ENCODE data around the gene CCDC142. TPM values are rescaled to one million over a fixed set of nuclear protein-coding genes. Genes with fewer than 3 reads are reported as not detected.

The CCDC142 gene
- total and polyA plus RNA-seq, 10 of the 15 experiments (the other 5 are each of a cell fraction or from before 2014, with no cell fraction given) = 0.93 to 16.9 (median 9.0) TPM

- Histone ChIP-seq H3K79me2 (ENCODE audit: control insufficient read depth, insufficient read depth, low read length) (peaks cover 10% of the 10 kb centered on the region), H3K9ac (ENCODE audit: control insufficient read depth, insufficient read depth, low read length) (no peak overlapping the region), H3K4me1 (ENCODE audit: control insufficient read depth, insufficient read depth, low read length) (0 out of 2 replicates have a peak, but pooled peaks cover 6% of the 10 kb centered on the region), H3K4me3 (no peak overlapping the region), H2AFZ (ENCODE audit: control insufficient read depth, low read depth, low read length) (no peak overlapping the region), H3K36me3 (ENCODE audit: control insufficient read depth in 2 of 2, insufficient read depth in 2 of 2, low read length in 1 of 2) (peaks cover 0 to 3% of the 10 kb centered on the region in 2 experiments; a peak in 2 of 4 replicates), H4K20me1 (ENCODE audit: control insufficient read depth, insufficient read depth) (no peaks in the 10 kb centered on the region), H3K27ac (ENCODE audit: control insufficient read depth, insufficient read depth) (no peak overlapping the region), H3K27me3 (replicated peaks in 1 of 2; ENCODE audit: control insufficient read depth in 2 of 2, insufficient read depth in 2 of 2, low read length in 1 of 2) (no peaks in the 10 kb centered on the region), H3K9me3 (replicated peaks; ENCODE audit: control insufficient read depth, insufficient read depth, low read length) (no peaks in the 10 kb centered on the region), H3K4me2 (ENCODE audit: control insufficient read depth, insufficient read depth) (no peak overlapping the region)
- POLR2A ChIA-PET = interaction anchor here (0.6 to 1.6 kb wide), 6 partner anchors 8 to 112 kb away, joined by 3 to 5 read pairs (median 3); partner anchors contain the start of genes CCDC142 and MOGS
- DNase-seq (ENCODE audit: low read depth, low spot score) = no peak
- SMC1A ChIA-PET (ENCODE audit: uncharacterized antibody, unreplicated experiment) = interaction anchor here (0.6 to 2.4 kb wide), 7 partner anchors 8 to 225 kb away, joined by 3 to 11 read pairs (median 3); partner anchors contain the start of genes CCDC142, PCGF1 and TTC31
- RAD21 ChIA-PET (ENCODE audit: unreplicated experiment) = interaction anchor here (1.0 to 1.2 kb wide), 2 partner anchors 16 to 225 kb away, joined by 3 to 4 read pairs; partner anchors contain the start of gene WBP1
- no peak for FAIRE-seq
- ATAC-seq = no peak
- CTCF ChIA-PET = interaction anchor here (0.7 to 2.6 kb wide), 5 partner anchors 8 to 225 kb away, joined by 3 to 10 read pairs (median 3); partner anchors contain the start of genes C2orf81, CCDC142, TTC31 and WBP1
- 91% methylated on average over 6 of the region's 6 CpGs for WGBS (ENCODE audit: insufficient coverage, insufficient replicate concordance, low lambda C conversion rate, missing lambda C conversion rate)
- TF ChIP-seq SREBF1 (IDR thresholded peaks at IDR 0.05; ENCODE audit: low read length) (no peak), PAX8 (IDR thresholded peaks at IDR 0.05) (no peak), NFXL1 (IDR thresholded peaks at IDR 0.05; ENCODE audit: borderline replicate concordance) (no peak), NFYB (IDR thresholded peaks at IDR 0.05; ENCODE audit: insufficient read depth, low read depth, low read length) (no peak), FOS (IDR thresholded peaks at IDR 0.05; ENCODE audit: borderline replicate concordance, extremely low read depth, insufficient read length) (no peak), MXI1 (IDR thresholded peaks at IDR 0.05; ENCODE audit: low read depth, low read length) (no peak), POLR2AphosphoS5 (IDR thresholded peaks at IDR 0.05; ENCODE audit: low read length) (no peak), GABPA (IDR thresholded peaks at IDR 0.05; ENCODE audit: low read depth) (no peak), SMAD1 (IDR thresholded peaks at IDR 0.05; ENCODE audit: low read depth, partially characterized antibody) (no peak), HCFC1 (IDR thresholded peaks at IDR 0.05; ENCODE audit: low read length) (no peak)
- TF ChIP-seq, protein P1, sequence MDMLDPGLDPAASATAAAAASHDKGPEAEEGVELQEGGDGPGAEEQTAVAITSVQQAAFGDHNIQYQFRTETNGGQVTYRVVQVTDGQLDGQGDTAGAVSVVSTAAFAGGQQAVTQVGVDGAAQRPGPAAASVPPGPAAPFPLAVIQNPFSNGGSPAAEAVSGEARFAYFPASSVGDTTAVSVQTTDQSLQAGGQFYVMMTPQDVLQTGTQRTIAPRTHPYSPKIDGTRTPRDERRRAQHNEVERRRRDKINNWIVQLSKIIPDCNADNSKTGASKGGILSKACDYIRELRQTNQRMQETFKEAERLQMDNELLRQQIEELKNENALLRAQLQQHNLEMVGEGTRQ (IDR thresholded peaks at IDR 0.05; ENCODE audit: borderline replicate concordance, low read depth, low read length) = no peak
- TF ChIP-seq, protein P2, sequence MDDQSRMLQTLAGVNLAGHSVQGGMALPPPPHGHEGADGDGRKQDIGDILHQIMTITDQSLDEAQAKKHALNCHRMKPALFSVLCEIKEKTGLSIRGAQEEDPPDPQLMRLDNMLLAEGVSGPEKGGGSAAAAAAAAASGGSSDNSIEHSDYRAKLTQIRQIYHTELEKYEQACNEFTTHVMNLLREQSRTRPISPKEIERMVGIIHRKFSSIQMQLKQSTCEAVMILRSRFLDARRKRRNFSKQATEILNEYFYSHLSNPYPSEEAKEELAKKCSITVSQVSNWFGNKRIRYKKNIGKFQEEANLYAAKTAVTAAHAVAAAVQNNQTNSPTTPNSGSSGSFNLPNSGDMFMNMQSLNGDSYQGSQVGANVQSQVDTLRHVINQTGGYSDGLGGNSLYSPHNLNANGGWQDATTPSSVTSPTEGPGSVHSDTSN (IDR thresholded peaks at IDR 0.05; ENCODE audit: insufficient replicate concordance, low read depth, low read length) = no peak
- TF ChIP-seq, protein P3, sequence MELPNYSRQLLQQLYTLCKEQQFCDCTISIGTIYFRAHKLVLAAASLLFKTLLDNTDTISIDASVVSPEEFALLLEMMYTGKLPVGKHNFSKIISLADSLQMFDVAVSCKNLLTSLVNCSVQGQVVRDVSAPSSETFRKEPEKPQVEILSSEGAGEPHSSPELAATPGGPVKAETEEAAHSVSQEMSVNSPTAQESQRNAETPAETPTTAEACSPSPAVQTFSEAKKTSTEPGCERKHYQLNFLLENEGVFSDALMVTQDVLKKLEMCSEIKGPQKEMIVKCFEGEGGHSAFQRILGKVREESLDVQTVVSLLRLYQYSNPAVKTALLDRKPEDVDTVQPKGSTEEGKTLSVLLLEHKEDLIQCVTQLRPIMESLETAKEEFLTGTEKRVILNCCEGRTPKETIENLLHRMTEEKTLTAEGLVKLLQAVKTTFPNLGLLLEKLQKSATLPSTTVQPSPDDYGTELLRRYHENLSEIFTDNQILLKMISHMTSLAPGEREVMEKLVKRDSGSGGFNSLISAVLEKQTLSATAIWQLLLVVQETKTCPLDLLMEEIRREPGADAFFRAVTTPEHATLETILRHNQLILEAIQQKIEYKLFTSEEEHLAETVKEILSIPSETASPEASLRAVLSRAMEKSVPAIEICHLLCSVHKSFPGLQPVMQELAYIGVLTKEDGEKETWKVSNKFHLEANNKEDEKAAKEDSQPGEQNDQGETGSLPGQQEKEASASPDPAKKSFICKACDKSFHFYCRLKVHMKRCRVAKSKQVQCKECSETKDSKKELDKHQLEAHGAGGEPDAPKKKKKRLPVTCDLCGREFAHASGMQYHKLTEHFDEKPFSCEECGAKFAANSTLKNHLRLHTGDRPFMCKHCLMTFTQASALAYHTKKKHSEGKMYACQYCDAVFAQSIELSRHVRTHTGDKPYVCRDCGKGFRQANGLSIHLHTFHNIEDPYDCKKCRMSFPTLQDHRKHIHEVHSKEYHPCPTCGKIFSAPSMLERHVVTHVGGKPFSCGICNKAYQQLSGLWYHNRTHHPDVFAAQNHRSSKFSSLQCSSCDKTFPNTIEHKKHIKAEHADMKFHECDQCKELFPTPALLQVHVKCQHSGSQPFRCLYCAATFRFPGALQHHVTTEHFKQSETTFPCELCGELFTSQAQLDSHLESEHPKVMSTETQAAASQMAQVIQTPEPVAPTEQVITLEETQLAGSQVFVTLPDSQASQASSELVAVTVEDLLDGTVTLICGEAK (IDR thresholded peaks at IDR 0.05; ENCODE audit: borderline replicate concordance) = no peak
- in situ Hi-C loops (cut with MboI) (no loop called here), intact Hi-C loops (cut with micrococcal nuclease; ENCODE audit: unreplicated experiment) (no loop called here)
- no TSS peak for BruUV-seq (replicated peaks)
Measured at GRCh38 chr2:74474481-74474880, 8.3 kb downstream of the CCDC142 start.

Data from GM12878 (cell line).